Motor neuron (in vitro differentiated cells): Measurements from ENCODE around the gene SIX2. TPM values are rescaled to one million over a fixed set of nuclear protein-coding genes. Genes with fewer than 3 reads are reported as not detected.
A peak's percentile ranks its signal among the peaks of the same experiment; 100 is the strongest.

Source experiments
- ATAC-seq, 8 experiments: fragments of 200-7000 bp; cut with Tn5 transposase; replicated peaks in 6 of 8; 2 replicates each; pipeline ENCODE4 v1.8.0; 2021; ENCODE audit warnings: mild to moderate bottlenecking in 8 of 8, moderate library complexity in 8 of 8
- H3K27ac ChIP-seq, 2 donors: fragments of 250-450 bp; sonication (Bioruptor Pico); 2 replicates each; pipeline ENCODE4 v1.9.0; 2021; ENCODE audit warnings: antibody characterized with exemption in 2 of 2, mild to moderate bottlenecking in 2 of 2, moderate library complexity in 1 of 2
- H3K4me1 ChIP-seq, 2 donors: fragments of 250-450 bp; sonication (Bioruptor Pico); replicated peaks in 1 of 2; 2 replicates each; pipeline ENCODE4 v1.6.1; 2021; ENCODE audit warnings: antibody characterized with exemption in 2 of 2, mild to moderate bottlenecking in 2 of 2, moderate library complexity in 1 of 2
- H3K4me3 ChIP-seq, 5 donors: fragments of 250-450 bp; sonication (Bioruptor Pico); 2 replicates each; pipeline ENCODE4 v1.9.0; 2021; ENCODE audit warnings: antibody characterized with exemption in 5 of 5, mild to moderate bottlenecking in 5 of 5, moderate library complexity in 4 of 5
- WGBS, 10 experiments: fragments of 450-650 bp; shearing (Covaris generic); methylation state at CpG; one replicate each; pipeline ENCODE4 v1.0.0; 2022; 5-methylcytosine and 5-hydroxymethylcytosine counted together
- in situ Hi-C, 9 experiments: fragments of 400-800 bp; cut with MboI; loops; one replicate each; pipeline ENCODE4 v1.15.0; 2021; ENCODE audit warnings: low sequenced_read_pairs in 9 of 9, low pct_unique_long_range_greater_than_20kb in 2 of 9; ENCODE audit not compliant: unreplicated experiment in 9 of 9
- total RNA-seq, 8 experiments: library from RNA; unstranded; fragments of 300-600 nt; gene quantifications; 2 replicates each; pipeline versions ENCODE4 v1.2.3 to v1.2.4, GENCODE V29; 2022

SIX2 gene
- total RNA-seq, 8 experiments from 2014 or later: 0.05 to 6.7 (median 1.3) TPM; not detected in 2

DNA sequence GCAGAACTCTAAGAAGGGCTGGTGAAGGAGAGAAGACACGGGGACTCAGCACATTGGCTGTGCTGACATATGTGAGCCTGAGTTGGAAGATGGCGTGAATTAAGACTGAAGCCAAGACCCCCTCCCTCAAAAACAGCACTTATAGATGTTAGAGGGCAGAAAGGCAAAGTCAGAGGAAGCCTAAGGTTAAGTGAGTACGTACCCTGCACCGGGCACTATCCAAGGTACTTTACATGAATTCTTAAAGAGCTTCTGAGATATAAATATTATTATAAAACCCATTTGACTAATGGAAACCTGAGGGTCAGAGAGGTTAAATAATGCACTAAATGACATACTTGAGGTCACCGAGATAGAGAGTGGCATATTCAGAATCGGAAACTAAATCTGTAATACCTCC lies 42.2 kb downstream of the SIX2 start:
- no peaks in the 10 kb centered on the region for H3K4me1 ChIP-seq
- no peak overlapping the region for H3K27ac ChIP-seq
- in situ Hi-C loops: loop anchor here in 6 of 9 experiments (25.0 kb wide), 3 partner anchors 480 to 930 kb away; no protein-coding TSS in a partner anchor
- H3K4me3 ChIP-seq: no peak overlapping the region
- ATAC-seq: no peak
- WGBS, 10 experiments: 0 to 78% (median 56%) methylated on average over 1 to 6 of the region's 6 CpGs; no CpG with 5 or more reads in 2 of the 10 experiments

DNA sequence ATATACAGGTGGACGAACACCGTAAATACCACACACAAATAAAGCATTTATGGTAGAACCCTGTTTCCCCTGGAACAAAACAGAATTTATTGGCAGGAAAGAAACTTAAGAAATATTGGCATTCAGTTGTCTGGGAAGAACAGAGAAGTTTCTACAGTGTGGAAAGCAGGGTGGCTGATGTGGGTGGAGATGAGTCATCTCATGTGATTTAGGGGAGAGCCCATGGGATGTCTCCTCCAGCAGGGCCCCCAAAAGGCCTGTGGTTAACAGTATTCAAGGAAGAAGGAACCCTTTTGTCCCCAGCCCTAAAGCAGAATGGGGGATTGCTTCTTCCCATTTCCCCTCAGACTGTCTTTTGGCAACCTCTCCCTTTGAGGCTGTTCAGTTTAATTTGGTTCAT lies 43.6 kb downstream of the SIX2 start:
- in situ Hi-C loops: loop anchor here in 6 of 9 experiments (25.0 kb wide), 3 partner anchors 478 to 928 kb away; no protein-coding TSS in a partner anchor
- ATAC-seq: peak in 2 of 8 experiments; percentile 24
- H3K27ac ChIP-seq: no peak overlapping the region
- 100% methylated on average over 1 of the region's 2 CpGs; no CpG with 5 or more reads in 7 of the 10 experiments for WGBS, 10 experiments
- no peak overlapping the region for H3K4me3 ChIP-seq
- H3K4me1 ChIP-seq: no peaks in the 10 kb centered on the region

DNA sequence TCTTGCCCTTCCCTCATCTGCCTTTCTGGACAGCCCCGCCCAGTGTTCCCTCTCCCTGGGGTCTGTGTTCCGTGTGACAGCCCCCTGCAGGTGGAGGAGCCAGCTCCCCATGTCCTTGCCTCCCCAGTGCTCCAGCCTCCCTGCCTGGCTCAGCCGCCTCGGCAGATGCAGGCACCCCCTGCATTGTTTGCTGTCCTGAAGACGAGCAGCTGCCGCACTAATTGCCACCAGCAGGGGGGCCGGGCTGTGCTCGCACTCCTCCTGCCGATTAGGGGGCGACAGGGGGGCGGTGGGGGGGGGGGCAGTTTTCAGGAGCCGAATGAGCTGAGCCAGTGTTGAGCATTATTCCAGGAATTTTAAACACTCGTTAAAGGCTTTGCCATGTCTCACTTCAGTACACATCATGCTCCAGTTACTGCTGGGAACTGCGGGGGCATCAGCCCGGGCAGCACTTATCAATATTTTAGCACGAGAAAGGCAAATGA lies 44.5 kb downstream of the SIX2 start:
- WGBS, 10 experiments: 0 to 80% (median 52%) methylated on average over 1 to 4 of the region's 16 CpGs; no CpG with 5 or more reads in 4 of the 10 experiments
- Histone ChIP-seq H3K4me3 (no peak overlapping the region), H3K4me1 (no peaks in the 10 kb centered on the region), H3K27ac (no peak overlapping the region)
- ATAC-seq: peak in 3 of 8 experiments; percentile 11 to 74 (median 13)
- in situ Hi-C loops: loop anchor here in 6 of 9 experiments (25.0 kb wide), 3 partner anchors 477 to 927 kb away; no protein-coding TSS in a partner anchor

DNA sequence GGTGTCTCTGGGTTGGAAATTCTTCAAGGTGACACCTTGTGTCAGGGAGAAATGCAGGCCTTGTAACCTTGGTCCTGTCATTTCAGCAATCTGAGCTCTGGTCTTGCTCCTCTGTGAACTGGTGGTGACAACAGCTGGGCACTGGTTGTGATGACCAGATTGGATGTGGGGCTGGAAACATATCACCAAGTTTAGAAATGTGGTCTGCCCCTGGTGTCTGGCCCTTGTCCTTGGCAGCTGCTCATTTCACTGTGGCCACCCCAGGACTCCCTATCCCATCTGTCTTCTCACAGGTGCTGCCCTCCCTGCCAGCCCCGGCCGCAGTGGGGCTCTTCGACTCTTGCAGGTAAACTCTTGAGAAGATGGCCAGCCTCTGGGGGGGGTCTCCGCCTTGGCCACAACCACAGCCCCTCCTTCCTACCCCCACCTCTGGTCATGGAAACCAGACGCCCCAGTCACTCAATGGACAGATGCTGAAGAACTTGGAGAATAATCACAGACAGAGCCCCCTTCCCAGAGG lies 47.0 kb downstream of the SIX2 start:
- H3K27ac ChIP-seq: no peak overlapping the region
- H3K4me3 ChIP-seq: no peak overlapping the region
- H3K4me1 ChIP-seq: no peaks in the 10 kb centered on the region
- in situ Hi-C loops: loop anchor here in 6 of 9 experiments (25.0 kb wide), 3 partner anchors 475 to 925 kb away; no protein-coding TSS in a partner anchor
- no peak for ATAC-seq
- WGBS, 10 experiments: 41% methylated on average over 2 of the region's 5 CpGs; no CpG with 5 or more reads in 9 of the 10 experiments

DNA sequence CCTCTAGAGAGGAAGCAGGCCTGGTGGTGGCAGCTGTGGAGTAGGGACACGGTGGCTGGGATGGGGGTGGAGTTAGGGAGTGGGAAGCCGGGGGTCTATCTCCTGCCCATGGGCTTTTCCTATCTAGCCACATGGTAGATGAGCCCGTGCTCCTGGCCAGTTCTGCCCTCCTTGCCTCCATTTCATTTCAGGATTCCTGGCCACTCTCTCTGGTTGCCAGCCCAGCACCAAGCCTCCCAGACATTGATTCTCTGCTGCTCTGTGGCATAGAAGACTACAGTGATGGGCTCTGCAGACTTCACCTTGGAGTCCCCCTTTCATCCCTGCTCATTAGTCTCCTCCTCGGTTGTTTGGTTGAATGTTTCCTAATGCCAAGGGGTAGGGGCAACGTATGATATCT lies 48.4 kb downstream of the SIX2 start:
- ATAC-seq: no peak
- Histone ChIP-seq H3K4me1 (no peaks in the 10 kb centered on the region), H3K4me3 (no peak overlapping the region), H3K27ac (no peak overlapping the region)
- in situ Hi-C loops: loop anchor here in 6 of 9 experiments (25.0 kb wide), 3 partner anchors 474 to 924 kb away; no protein-coding TSS in a partner anchor
- 17 to 100% (median 60%) methylated on average over 1 to 2 of the region's 5 CpGs; no CpG with 5 or more reads in 3 of the 10 experiments for WGBS, 10 experiments

DNA sequence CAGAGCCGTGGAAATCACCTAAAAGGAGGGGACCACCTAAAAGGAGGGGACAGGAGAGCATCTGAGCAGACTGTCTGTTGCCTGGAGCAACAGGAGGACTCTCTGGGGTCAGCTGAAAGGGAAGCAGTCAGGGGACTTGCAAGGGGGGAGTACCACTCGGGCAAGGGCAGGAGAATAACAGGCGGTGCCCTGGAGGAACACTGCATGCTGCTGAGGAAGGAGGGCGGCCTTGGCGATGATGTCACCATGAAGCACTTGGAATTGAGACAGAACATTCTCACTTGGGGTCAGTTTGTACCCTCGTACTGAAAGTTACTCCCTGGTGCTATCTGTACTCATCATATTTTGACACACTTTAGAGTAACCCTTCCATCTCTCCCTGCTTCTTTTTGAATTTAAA lies 49.4 kb downstream of the SIX2 start:
- H3K4me3 ChIP-seq: no peak overlapping the region
- ATAC-seq: peak in 1 of 8 experiments; percentile 8
- in situ Hi-C loops: loop anchor here in 6 of 9 experiments (10.0 to 25.0 kb wide), 4 partner anchors 465 to 923 kb away; no protein-coding TSS in a partner anchor
- H3K27ac ChIP-seq: no peak overlapping the region
- WGBS, 10 experiments: 15 to 82% (median 40%) methylated on average over 1 to 6 of the region's 6 CpGs; no CpG with 5 or more reads in 3 of the 10 experiments
- H3K4me1 ChIP-seq: peaks cover 0 to under 1% of the 10 kb centered on the region in 2 donors

DNA sequence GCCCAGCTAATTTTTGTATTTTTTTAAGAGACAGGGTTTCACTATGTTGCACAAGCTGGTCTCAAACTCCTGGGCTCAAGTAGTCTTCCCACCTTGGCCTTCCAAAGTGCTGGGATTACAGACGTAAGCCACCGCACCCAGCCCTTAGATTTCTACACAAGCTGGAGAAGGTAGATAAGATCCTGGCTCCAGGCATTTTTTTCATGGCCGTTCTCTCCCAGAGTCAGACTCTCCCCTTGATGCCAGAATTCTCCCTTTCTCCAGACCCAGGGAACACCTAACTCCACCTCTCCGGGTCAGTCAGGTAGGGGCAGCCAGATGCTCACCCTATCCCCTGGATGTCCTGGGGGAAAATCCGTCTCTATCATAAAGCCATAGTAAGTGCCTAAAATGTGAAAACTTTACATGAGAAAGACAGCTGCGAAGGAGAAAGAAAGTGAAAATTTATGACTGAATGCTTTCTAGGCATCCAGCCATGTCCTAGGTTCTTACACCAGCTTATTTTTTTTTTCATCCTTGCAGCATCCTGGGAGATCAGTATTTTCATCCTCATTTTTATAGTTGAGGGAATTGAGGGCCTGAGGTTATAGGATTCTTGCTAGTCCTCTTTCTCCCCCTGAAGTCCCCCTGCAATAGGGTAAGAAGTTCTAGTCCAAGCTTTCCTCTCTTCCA lies 51.5 kb downstream of the SIX2 start:
- in situ Hi-C loops: loop anchor here in 6 of 9 experiments (10.0 to 25.0 kb wide), 4 partner anchors 463 to 920 kb away; no protein-coding TSS in a partner anchor
- Histone ChIP-seq H3K4me3 (no peak overlapping the region), H3K4me1 (peaks cover 0 to 8% of the 10 kb centered on the region in 2 donors), H3K27ac (no peak overlapping the region)
- ATAC-seq: no peak
- WGBS, 10 experiments: 31 to 100% (median 85%) methylated on average over 2 to 6 of the region's 6 CpGs; no CpG with 5 or more reads in 3 of the 10 experiments

DNA sequence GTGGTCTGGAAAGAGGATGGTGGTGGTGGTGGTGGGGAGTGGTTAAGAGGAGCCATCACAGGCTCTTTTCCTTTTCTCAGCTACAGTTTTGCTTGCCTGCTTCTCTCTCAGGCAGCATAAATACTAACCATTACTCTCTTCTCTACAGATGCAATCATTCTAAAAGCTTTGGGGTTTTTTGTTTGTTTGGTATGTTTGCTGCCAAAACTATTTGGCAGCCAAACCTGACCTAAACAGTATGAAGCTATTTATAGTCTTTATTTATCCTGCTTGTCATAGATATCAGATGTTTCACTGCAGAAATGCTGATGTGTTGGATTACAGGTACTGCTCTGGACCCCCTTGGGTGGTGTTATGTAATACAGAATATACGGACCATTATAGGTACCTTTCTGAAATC lies 52.4 kb downstream of the SIX2 start:
- 0 to 100% (median 69%) methylated on average over 1 of the region's 1 CpG; no CpG with 5 or more reads in 4 of the 10 experiments for WGBS, 10 experiments
- no peak for ATAC-seq
- in situ Hi-C loops: loop anchor here in 6 of 9 experiments (10.0 to 25.0 kb wide), 4 partner anchors 462 to 920 kb away; no protein-coding TSS in a partner anchor
- H3K4me3 ChIP-seq: no peak overlapping the region
- peaks cover 0 to 9% of the 10 kb centered on the region in 2 donors for H3K4me1 ChIP-seq
- no peak overlapping the region for H3K27ac ChIP-seq

DNA sequence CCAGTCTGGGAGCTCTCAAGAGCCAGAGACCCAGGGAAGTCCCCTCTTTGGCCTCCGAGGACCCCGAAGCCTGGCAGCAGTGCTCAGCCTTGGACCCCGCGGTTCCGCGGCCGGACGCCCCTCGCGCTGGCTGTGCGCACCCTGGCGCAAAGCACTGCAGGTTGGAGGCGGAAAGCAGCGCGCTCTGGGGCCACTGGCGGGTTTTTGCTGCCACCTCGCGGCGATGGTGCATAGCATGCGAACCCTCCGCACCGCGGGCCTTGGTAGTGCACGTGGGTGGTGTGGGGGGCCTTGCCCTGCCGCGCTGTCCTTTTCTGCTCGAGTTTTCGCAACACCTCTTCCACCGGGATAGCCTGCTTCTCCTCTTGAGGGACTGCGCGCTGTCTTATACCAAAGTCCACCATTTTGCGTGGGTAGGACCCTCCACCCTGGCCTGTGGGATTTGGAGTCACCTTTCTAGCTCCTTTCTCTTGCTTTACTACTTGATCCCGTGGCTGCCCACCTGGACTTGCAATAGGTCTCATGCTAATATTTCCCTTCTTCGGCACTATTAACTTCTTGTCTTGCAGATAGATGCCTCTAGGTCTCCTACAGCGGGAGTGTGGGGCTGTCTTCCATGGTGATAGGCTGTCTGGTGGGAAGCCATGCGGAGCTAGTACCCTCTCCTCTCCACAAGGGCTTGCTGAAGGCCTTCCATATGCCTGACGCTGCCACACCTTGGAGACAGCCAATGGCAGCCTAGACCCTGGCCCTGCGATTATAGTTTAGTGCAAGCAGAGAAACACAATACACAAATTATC lies 53.5 kb downstream of the SIX2 start:
- no peak overlapping the region for H3K27ac ChIP-seq
- H3K4me1 ChIP-seq: peaks cover 0 to 10% of the 10 kb centered on the region in 2 donors
- peak; percentile 22 to 84 (median 79) for ATAC-seq
- H3K4me3 ChIP-seq: peak overlapping the region; percentile 11 to 39 (median 29)
- in situ Hi-C loops: loop anchor here in 6 of 9 experiments (10.0 to 25.0 kb wide), 4 partner anchors 461 to 918 kb away; no protein-coding TSS in a partner anchor
- WGBS, 10 experiments: 0 to 60% (median 13%) methylated on average over 2 to 18 of the region's 38 CpGs; no CpG with 5 or more reads in 2 of the 10 experiments

Other genes starting within 250 kb of the SIX2 start
- under 1 TPM in 4 of 8 experiments, not detected in 4; 0.08 to 0.47 (median 0.22) TPM for gene SIX3, start 67.8 kb downstream of the SIX2 start, total RNA-seq